Measurements from ENCODE around the gene CBX8. TPM values are rescaled to one million over a fixed set of nuclear protein-coding genes. Genes with fewer than 3 reads are reported as not detected.

The CBX8 gene
- total RNA-seq, 2 donors from 2014 or later, result 4.7 to 4.8 TPM

GRCh38 chr17:79815836-79816461 lies 19.1 kb upstream of the CBX8 start:
- H3K9me3 ChIP-seq, result no peaks in the 10 kb centered on the region
- H3K27me3 ChIP-seq (replicated peaks; ENCODE audit: insufficient read depth), result peaks cover 3% of the 10 kb centered on the region
- H3K4me3 ChIP-seq, result no peak overlapping the region
- H3K27ac ChIP-seq, result no peak overlapping the region
- 58% methylated on average over 40 of the region's 41 CpGs for WGBS
- H3K4me1 ChIP-seq (replicated peaks), result peaks cover 36% of the 10 kb centered on the region
- no peak for TF ChIP-seq POLR2AphosphoS5 (IDR thresholded peaks at IDR 0.05)
- TF ChIP-seq, protein P1, sequence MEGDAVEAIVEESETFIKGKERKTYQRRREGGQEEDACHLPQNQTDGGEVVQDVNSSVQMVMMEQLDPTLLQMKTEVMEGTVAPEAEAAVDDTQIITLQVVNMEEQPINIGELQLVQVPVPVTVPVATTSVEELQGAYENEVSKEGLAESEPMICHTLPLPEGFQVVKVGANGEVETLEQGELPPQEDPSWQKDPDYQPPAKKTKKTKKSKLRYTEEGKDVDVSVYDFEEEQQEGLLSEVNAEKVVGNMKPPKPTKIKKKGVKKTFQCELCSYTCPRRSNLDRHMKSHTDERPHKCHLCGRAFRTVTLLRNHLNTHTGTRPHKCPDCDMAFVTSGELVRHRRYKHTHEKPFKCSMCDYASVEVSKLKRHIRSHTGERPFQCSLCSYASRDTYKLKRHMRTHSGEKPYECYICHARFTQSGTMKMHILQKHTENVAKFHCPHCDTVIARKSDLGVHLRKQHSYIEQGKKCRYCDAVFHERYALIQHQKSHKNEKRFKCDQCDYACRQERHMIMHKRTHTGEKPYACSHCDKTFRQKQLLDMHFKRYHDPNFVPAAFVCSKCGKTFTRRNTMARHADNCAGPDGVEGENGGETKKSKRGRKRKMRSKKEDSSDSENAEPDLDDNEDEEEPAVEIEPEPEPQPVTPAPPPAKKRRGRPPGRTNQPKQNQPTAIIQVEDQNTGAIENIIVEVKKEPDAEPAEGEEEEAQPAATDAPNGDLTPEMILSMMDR (IDR thresholded peaks at IDR 0.05), result no peak
- no peak for TF ChIP-seq POLR2A (IDR thresholded peaks at IDR 0.05)
- H3K36me3 ChIP-seq, result no peaks in the 10 kb centered on the region
- DNase-seq (ENCODE audit: low spot score), result no peak
- intact Hi-C loops (cut with DNase I), result no loop called here

DNA sequence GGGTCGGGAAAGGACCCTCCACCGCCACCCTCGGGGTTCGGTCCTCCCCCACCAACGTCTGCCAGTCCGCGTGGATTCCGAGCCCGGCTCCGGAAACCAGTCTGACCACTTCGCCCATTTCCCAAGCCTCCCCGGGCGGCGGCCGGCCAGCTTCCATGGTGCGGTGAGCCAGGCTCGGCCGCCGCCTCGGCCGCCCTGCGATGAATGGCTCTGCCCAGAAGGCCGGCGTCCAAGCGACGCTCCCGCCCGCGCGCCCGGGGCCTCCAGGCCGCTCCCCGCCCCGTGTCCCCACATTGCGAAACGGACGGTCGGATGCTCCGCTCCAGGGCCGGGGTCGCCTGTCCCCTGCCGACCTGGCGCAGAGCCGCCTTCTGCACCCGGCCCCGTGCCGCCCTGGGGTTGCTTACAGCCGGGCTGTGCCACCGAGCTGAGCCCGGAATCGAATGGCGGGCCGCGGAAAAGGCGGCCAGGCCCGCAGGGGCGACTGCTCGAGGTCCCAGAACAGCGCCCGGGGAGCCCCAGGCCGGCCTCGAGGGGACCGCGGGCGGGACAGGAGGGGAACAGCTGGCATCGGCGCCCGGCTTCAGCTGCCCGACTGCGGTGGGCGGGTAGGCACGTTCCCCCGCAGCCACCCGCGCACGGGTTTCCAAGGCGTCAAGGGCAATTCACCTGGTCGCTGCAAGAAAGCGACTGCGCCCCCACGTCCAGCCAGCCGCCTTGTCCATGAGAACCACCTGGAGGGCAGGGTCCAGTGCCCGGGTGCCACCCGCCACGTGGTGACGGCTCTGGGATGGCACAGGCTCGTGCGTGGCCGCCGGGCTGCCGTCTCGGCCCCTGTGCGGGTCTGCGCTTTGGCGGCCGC lies 18.3 kb upstream of the CBX8 start:
- 9% methylated on average over 77 of the region's 96 CpGs for WGBS
- H3K36me3 ChIP-seq, result no peaks in the 10 kb centered on the region
- H3K4me1 ChIP-seq (replicated peaks), result peaks cover 36% of the 10 kb centered on the region
- intact Hi-C loops (cut with DNase I), result no loop called here
- no peaks in the 10 kb centered on the region for H3K9me3 ChIP-seq
- peaks cover 3% of the 10 kb centered on the region for H3K27me3 ChIP-seq (replicated peaks; ENCODE audit: insufficient read depth)
- peak; percentile 82 for DNase-seq (ENCODE audit: low spot score)
- TF ChIP-seq POLR2A (IDR thresholded peaks at IDR 0.05) (peak; percentile 18), POLR2AphosphoS5 (IDR thresholded peaks at IDR 0.05) (peak; percentile 72)
- TF ChIP-seq, protein P1 (IDR thresholded peaks at IDR 0.05), result peak in 1 of 4 experiments; percentile 9
- H3K4me3 ChIP-seq, result peak overlapping the region in 1 of 2 donors; percentile 25
- peak overlapping the region; percentile 73 to 77 for H3K27ac ChIP-seq

GRCh38 chr17:79814127-79814973 lies 17.5 kb upstream of the CBX8 start:
- Histone ChIP-seq H3K36me3 (no peaks in the 10 kb centered on the region), H3K9me3 (no peaks in the 10 kb centered on the region), H3K4me1 (replicated peaks) (peaks cover 36% of the 10 kb centered on the region), H3K4me3 (peak overlapping the region in 1 of 2 donors; percentile 25), H3K27ac (peak overlapping the region; percentile 73 to 77), H3K27me3 (replicated peaks; ENCODE audit: insufficient read depth) (peaks cover 3% of the 10 kb centered on the region)
- 24% methylated on average over 41 of the region's 43 CpGs for WGBS
- DNase-seq (ENCODE audit: low spot score), result no peak
- intact Hi-C loops (cut with DNase I), result no loop called here
- TF ChIP-seq POLR2A (IDR thresholded peaks at IDR 0.05), result no peak
- no peak for TF ChIP-seq POLR2AphosphoS5 (IDR thresholded peaks at IDR 0.05)
- TF ChIP-seq, protein P1 (IDR thresholded peaks at IDR 0.05), result no peak

GRCh38 chr17:79813297-79814126 lies 16.6 kb upstream of the CBX8 start:
- peak overlapping the region; percentile 25 to 35 for H3K4me3 ChIP-seq
- peak overlapping the region in 1 of 2 donors; percentile 77 for H3K27ac ChIP-seq
- no peaks in the 10 kb centered on the region for H3K9me3 ChIP-seq
- H3K4me1 ChIP-seq (replicated peaks), result peaks cover 36% of the 10 kb centered on the region
- no peak for DNase-seq (ENCODE audit: low spot score)
- TF ChIP-seq POLR2AphosphoS5 (IDR thresholded peaks at IDR 0.05) (no peak), POLR2A (IDR thresholded peaks at IDR 0.05) (no peak)
- intact Hi-C loops (cut with DNase I), result no loop called here
- 7% methylated on average over 32 of the region's 89 CpGs for WGBS
- H3K27me3 ChIP-seq (replicated peaks; ENCODE audit: insufficient read depth), result peaks cover 3% of the 10 kb centered on the region
- H3K36me3 ChIP-seq, result no peaks in the 10 kb centered on the region

All from prostate gland (tissue), 2 donors.